Panc1 (cell line): ENCODE measurements around the gene GMEB2. TPM values are rescaled to one million over a fixed set of nuclear protein-coding genes. Genes with fewer than 3 reads are reported as not detected.

Source experiments
- ATAC-seq: fragments of 200-7000 bp; cut with Tn5 transposase; 2 replicates; pipeline ENCODE4 v1.9.1; 2020; ENCODE audit warnings: mild to moderate bottlenecking, moderate library complexity
- BruUV-seq: library from RNA; stranded (reverse); fragments of 400-500 nt; replicated peaks from 2 replicates; lab custom pipeline; 2021; lab: Mats Ljungman, UMichigan
- CTCF ChIA-PET: fragments of 300-600 bp; sonication (Branson Sonifier 250); formaldehyde crosslinking; loops from one replicate; lab custom pipeline; 2022; ENCODE audit warnings: antibody characterized with exemption; lab: Charles Lee
- POLR2A ChIA-PET: fragments of 300-600 bp; sonication (Branson Sonifier 250); formaldehyde crosslinking; loops from one replicate; lab custom pipeline; 2022; ENCODE audit warnings: antibody characterized with exemption; lab: Charles Lee
- DNase-seq: peaks from one replicate; pipeline ENCODE4 v3.0.0-alpha.2; 2010; ENCODE audit warnings: low read depth, low spot score
- H3K27ac ChIP-seq: 2 replicates; pipeline ENCODE4 v1.5.1; 2011; ENCODE audit warnings: mild to moderate bottlenecking, low read length, inconsistent platforms
- H3K27me3 ChIP-seq: fragments of 200-500 bp; sonication (Bioruptor generic); 2 replicates; pipeline ENCODE4 v1.6.0; 2014; ENCODE audit warnings: low read length, inconsistent platforms; ENCODE audit not compliant: control insufficient read depth, insufficient read depth
- H3K36me3 ChIP-seq: fragments of 200-500 bp; sonication (Bioruptor generic); 2 replicates; pipeline ENCODE4 v1.5.1; 2014; ENCODE audit warnings: inconsistent platforms, mild to moderate bottlenecking, low read length, moderate library complexity; ENCODE audit not compliant: control insufficient read depth, insufficient read depth
- H3K4me1 ChIP-seq: 2 replicates; pipeline ENCODE4 v1.5.1; 2011; ENCODE audit warnings: inconsistent platforms, mild to moderate bottlenecking, low read length, moderate library complexity; ENCODE audit not compliant: control insufficient read depth, insufficient read depth
- H3K4me3 ChIP-seq, 2 experiments: 2 replicates each; pipeline ENCODE4 v1.5.1; 2011 to 2012; ENCODE audit warnings: low read depth in 2 of 2, low read length in 2 of 2, mild to moderate bottlenecking in 2 of 2, inconsistent platforms in 1 of 2, moderate library complexity in 1 of 2
- H3K9me3 ChIP-seq: fragments of 200-500 bp; sonication (Bioruptor generic); 2 replicates; pipeline ENCODE4 v1.5.1; 2014; ENCODE audit warnings: low read depth, mild to moderate bottlenecking, inconsistent platforms, low read length, moderate library complexity; ENCODE audit not compliant: control insufficient read depth, insufficient read depth
- POLR2AphosphoS5 ChIP-seq: IDR thresholded peaks from 2 replicates; pipeline ENCODE4 v1.6.1; 2012; ENCODE audit warnings: mild to moderate bottlenecking, low read depth, low read length, moderate library complexity
- SIN3A ChIP-seq: IDR thresholded peaks from 2 replicates; pipeline ENCODE4 v1.6.1; 2012; ENCODE audit warnings: low read depth, mild to moderate bottlenecking, low read length, moderate library complexity, borderline replicate concordance; ENCODE audit not compliant: insufficient read depth
- TCF7L2 ChIP-seq: IDR thresholded peaks from 2 replicates; pipeline ENCODE4 v1.6.1; 2011; ENCODE audit warnings: mild to moderate bottlenecking, low read depth, low read length, inconsistent platforms
- in situ Hi-C: cut with HindIII; loops from 2 replicates; pipeline ENCODE4 v1.10.0; 2016; ENCODE audit warnings: low sequenced_read_pairs, low pct_unique_long_range_greater_than_20kb
- intact Hi-C: fragments of 100-400 bp; cut with micrococcal nuclease; formaldehyde crosslinking; loops from one replicate; pipeline ENCODE4 v1.10.0; 2022; ENCODE audit not compliant: unreplicated experiment
- total RNA-seq: library from RNA; stranded (reverse); gene quantifications from one replicate; pipeline ENCODE4 v1.2.1, GENCODE V29; 2021; ENCODE audit not compliant: unreplicated experiment
- TF ChIP-seq, protein P1 (sequence below): fragments of 450-650 bp; IDR thresholded peaks from 2 replicates; pipeline ENCODE4 v1.5.1; 2017; ENCODE audit warnings: mild to moderate bottlenecking
- TF ChIP-seq, protein P2 (sequence below), 2 experiments: IDR thresholded peaks; 2 replicates each; pipeline ENCODE4 v1.6.1; 2011 to 2012; ENCODE audit warnings: low read depth in 2 of 2, control low read depth in 1 of 2, low read length in 1 of 2, mild to moderate bottlenecking in 1 of 2, moderate library complexity in 1 of 2; ENCODE audit not compliant: insufficient read depth in 1 of 2

Gene GMEB2
- total RNA-seq, 1 experiment from 2014 or later = 13.1 TPM

DNA sequence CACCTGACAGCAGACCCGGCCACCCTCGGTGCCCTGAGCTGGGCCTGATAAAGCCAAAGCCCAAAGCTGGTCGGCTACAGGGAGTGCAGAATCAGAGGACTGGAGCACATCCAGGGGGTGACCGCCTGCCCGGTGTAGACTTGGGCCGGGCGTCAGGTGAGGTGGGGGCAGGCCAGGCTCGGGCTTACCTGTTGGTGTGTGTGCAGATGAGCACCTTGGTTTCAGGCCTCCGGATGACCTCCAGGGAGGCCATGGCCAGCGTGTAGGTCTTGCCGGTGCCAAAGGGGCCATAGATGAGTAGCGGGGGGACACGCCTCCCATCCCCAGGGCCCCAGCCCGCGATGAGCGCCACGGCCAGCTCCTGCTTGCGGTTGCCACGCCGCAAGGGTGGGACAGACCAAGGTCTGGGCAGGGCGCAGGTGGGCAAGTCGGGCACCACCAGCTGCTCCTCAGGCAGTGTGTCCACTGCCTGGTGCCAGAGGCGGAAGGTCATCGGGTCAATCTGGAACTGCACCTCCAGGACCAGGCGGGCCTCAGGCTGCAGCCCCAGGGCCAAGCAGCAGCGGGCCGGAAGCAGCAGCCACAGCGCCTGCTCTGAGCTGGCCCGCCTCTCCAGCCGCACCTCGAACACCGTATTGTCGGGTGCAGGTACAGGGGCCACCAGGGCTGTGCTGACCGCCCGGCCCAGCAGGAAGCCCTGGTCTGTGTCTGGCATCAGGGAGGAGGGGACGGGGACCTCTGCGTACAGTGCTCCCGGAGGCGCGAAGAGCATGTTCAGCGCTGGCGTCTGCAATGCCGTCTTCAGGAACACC is 58.5 kb downstream of the GMEB2 start:
- Histone ChIP-seq H3K27ac (no peak overlapping the region), H3K27me3 (no peaks in the 10 kb centered on the region), H3K4me3 (no peak overlapping the region), H3K36me3 (no peaks in the 10 kb centered on the region; the same call in 1 of the 2 replicates), H3K4me1 (peaks cover 4% of the 10 kb centered on the region; the same call in 1 of the 2 replicates), H3K9me3 (no peaks in the 10 kb centered on the region)
- DNase-seq = no peak
- in situ Hi-C loops = no loop called here
- no TSS peak for BruUV-seq
- ChIA-PET POLR2A (interaction anchor here (0.6 kb wide), 1 partner anchor 195 kb away, joined by 3 read pairs; no protein-coding TSS in a partner anchor), CTCF (interaction anchor here (0.6 kb wide), 1 partner anchor 298 kb away, joined by 12 read pairs; no protein-coding TSS in a partner anchor)
- intact Hi-C loops = no loop called here
- no peak for ATAC-seq
- TF ChIP-seq POLR2AphosphoS5 = no peak
- TF ChIP-seq, protein P1, sequence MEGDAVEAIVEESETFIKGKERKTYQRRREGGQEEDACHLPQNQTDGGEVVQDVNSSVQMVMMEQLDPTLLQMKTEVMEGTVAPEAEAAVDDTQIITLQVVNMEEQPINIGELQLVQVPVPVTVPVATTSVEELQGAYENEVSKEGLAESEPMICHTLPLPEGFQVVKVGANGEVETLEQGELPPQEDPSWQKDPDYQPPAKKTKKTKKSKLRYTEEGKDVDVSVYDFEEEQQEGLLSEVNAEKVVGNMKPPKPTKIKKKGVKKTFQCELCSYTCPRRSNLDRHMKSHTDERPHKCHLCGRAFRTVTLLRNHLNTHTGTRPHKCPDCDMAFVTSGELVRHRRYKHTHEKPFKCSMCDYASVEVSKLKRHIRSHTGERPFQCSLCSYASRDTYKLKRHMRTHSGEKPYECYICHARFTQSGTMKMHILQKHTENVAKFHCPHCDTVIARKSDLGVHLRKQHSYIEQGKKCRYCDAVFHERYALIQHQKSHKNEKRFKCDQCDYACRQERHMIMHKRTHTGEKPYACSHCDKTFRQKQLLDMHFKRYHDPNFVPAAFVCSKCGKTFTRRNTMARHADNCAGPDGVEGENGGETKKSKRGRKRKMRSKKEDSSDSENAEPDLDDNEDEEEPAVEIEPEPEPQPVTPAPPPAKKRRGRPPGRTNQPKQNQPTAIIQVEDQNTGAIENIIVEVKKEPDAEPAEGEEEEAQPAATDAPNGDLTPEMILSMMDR = no peak
- TF ChIP-seq TCF7L2 = no peak
- no peak for TF ChIP-seq SIN3A
- TF ChIP-seq, protein P2, sequence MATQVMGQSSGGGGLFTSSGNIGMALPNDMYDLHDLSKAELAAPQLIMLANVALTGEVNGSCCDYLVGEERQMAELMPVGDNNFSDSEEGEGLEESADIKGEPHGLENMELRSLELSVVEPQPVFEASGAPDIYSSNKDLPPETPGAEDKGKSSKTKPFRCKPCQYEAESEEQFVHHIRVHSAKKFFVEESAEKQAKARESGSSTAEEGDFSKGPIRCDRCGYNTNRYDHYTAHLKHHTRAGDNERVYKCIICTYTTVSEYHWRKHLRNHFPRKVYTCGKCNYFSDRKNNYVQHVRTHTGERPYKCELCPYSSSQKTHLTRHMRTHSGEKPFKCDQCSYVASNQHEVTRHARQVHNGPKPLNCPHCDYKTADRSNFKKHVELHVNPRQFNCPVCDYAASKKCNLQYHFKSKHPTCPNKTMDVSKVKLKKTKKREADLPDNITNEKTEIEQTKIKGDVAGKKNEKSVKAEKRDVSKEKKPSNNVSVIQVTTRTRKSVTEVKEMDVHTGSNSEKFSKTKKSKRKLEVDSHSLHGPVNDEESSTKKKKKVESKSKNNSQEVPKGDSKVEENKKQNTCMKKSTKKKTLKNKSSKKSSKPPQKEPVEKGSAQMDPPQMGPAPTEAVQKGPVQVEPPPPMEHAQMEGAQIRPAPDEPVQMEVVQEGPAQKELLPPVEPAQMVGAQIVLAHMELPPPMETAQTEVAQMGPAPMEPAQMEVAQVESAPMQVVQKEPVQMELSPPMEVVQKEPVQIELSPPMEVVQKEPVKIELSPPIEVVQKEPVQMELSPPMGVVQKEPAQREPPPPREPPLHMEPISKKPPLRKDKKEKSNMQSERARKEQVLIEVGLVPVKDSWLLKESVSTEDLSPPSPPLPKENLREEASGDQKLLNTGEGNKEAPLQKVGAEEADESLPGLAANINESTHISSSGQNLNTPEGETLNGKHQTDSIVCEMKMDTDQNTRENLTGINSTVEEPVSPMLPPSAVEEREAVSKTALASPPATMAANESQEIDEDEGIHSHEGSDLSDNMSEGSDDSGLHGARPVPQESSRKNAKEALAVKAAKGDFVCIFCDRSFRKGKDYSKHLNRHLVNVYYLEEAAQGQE (IDR thresholded peaks at IDR 0.05; ENCODE audit: insufficient read depth in 1 of 2, low read depth in 2 of 2, low read length in 1 of 2) = no peak

DNA sequence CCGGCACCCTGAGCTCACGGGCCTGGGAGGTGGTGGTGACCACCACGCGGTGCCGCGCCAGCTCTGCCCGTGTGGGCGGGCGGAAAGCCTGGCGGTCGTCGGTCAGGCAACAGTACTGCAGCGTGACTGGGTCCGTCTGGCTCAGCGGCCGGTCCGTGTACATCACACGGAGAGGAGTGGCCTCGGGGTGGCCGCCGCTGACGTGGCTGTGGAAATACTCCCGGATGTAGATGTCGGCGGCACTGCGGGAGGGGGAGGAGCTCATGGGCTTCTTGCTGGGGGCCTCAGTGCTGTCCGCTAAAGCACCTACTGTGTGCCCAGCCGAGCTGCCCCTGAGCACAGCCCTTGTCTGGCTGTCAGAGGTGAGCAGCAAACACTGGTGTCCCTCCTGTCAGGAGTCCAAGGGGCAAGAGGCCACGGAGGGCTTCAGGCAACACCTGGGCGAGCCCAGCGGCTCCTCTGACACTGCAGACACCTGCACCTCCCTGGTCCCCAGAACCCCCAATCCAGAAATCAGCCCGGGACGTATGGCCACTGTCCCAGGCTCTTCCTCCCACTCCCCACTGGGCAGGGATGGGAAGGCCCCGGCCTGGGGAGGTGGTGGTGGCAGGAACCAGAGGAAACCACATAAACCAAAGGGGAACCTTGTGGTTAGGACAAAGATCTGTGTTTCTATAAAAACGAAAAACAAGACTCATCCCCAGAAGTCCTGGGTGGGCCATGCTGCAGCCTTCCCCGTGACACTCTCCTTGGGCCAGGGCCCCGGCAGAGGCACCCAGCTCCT is 59.3 kb downstream of the GMEB2 start:
- CTCF ChIA-PET = no interaction called here
- no TSS peak for BruUV-seq

More for the DNA sequence above, 59.3 kb downstream of the GMEB2 start:
- intact Hi-C loops = no loop called here
- TF ChIP-seq, protein P2 (IDR thresholded peaks at IDR 0.05; ENCODE audit: insufficient read depth in 1 of 2, low read depth in 2 of 2, low read length in 1 of 2) = no peak
- TF ChIP-seq, protein P1 = no peak
- no peak for TF ChIP-seq SIN3A
- Histone ChIP-seq H3K9me3 (no peaks in the 10 kb centered on the region), H3K4me3 (no peak overlapping the region), H3K4me1 (no peaks in the 10 kb centered on the region), H3K27ac (no peak overlapping the region), H3K36me3 (no peaks in the 10 kb centered on the region), H3K27me3 (no peaks in the 10 kb centered on the region)
- POLR2A ChIA-PET = interaction anchor here (0.6 kb wide), 1 partner anchor 15 kb away, joined by 9 read pairs; no protein-coding TSS in a partner anchor
- no peak for ATAC-seq
- no peak for DNase-seq
- in situ Hi-C loops = no loop called here
